Esophagus muscularis mucosa (tissue), 4 donors: Measurements from ENCODE around the gene NCKIPSD. TPM values are rescaled to one million over a fixed set of nuclear protein-coding genes. Genes with fewer than 3 reads are reported as not detected.

ENCODE experiments used
- DNase-seq: peaks from one replicate; pipeline ENCODE4 v3.0.0-alpha.2; 2017; ENCODE audit errors: extremely low spot score
- H3K27ac ChIP-seq, 4 donors: fragments of 200-600 bp; sonication (generic); replicated peaks in 1 of 4; 1 replicate in 3 of 4; 2 replicates in 1 of 4; pipeline ENCODE4 v1.5.1; 2016 to 2019; ENCODE audit warnings: mild to moderate bottlenecking in 1 of 4
- H3K27me3 ChIP-seq, 4 donors: fragments of 200-600 bp; sonication (generic); one replicate each; pipeline versions ENCODE4 v1.5.1 to v1.6.0; 2016 to 2019
- H3K36me3 ChIP-seq, 4 donors: fragments of 200-600 bp; sonication (generic); one replicate each; pipeline ENCODE4 v1.5.1; 2016 to 2019
- H3K4me1 ChIP-seq, 4 donors: fragments of 200-600 bp; sonication (generic); one replicate each; pipeline ENCODE4 v1.5.1; 2016 to 2019
- H3K4me3 ChIP-seq, 4 donors: fragments of 200-600 bp; sonication (generic); 1 replicate in 2 of 4; 2 replicates in 2 of 4; pipeline ENCODE4 v1.5.1; 2016 to 2019; ENCODE audit warnings: mild to moderate bottlenecking in 4 of 4, moderate library complexity in 1 of 4
- H3K9me3 ChIP-seq, 4 donors: fragments of 200-600 bp; sonication (generic); 1 replicate in 3 of 4; 2 replicates in 1 of 4; pipeline ENCODE4 v1.5.1; 2016 to 2019
- EP300 ChIP-seq: sonication (generic); formaldehyde crosslinking; IDR thresholded peaks from one replicate; pipeline ENCODE4 v1.6.1; 2017; ENCODE audit warnings: antibody characterized with exemption
- POLR2A ChIP-seq: fragments of 450-650 bp; IDR thresholded peaks from one replicate; pipeline ENCODE4 v1.6.1; 2017; ENCODE audit warnings: antibody characterized with exemption, moderate library complexity, mild to moderate bottlenecking, low read depth
- POLR2AphosphoS5 ChIP-seq, 2 donors: sonication (generic); formaldehyde crosslinking; IDR thresholded peaks; one replicate each; pipeline ENCODE4 v1.6.1; 2017; ENCODE audit warnings: antibody characterized with exemption in 2 of 2
- WGBS: methylation state at CpG from one replicate; pipeline ENCODE4 v1.1.5; 2018; 5-methylcytosine and 5-hydroxymethylcytosine counted together
- intact Hi-C: fragments of 100-400 bp; cut with DNase I; formaldehyde crosslinking; loops from one replicate; pipeline ENCODE4 v1.15.1; 2023
- total RNA-seq, 4 donors: library from RNA; depleted of rRNA; stranded (reverse); fragments of >200 nt; gene quantifications; one replicate each; pipeline versions ENCODE4 v1.1.0 to v1.2.1, GENCODE V29; 2016
- TF ChIP-seq, protein P1 (sequence below), 3 experiments: fragments of 200-600 bp in 2 of 3; fragments of 450-650 bp in 1 of 3; sonication (generic) in 2 of 3; IDR thresholded peaks; one replicate each; pipeline ENCODE4 v1.5.1; 2017 to 2019; ENCODE audit warnings: antibody characterized with exemption in 3 of 3, mild to moderate bottlenecking in 2 of 3, moderate library complexity in 1 of 3

Gene NCKIPSD
- total RNA-seq, 4 donors from 2014 or later = 18.9 to 34.7 (median 29.1) TPM

DNA sequence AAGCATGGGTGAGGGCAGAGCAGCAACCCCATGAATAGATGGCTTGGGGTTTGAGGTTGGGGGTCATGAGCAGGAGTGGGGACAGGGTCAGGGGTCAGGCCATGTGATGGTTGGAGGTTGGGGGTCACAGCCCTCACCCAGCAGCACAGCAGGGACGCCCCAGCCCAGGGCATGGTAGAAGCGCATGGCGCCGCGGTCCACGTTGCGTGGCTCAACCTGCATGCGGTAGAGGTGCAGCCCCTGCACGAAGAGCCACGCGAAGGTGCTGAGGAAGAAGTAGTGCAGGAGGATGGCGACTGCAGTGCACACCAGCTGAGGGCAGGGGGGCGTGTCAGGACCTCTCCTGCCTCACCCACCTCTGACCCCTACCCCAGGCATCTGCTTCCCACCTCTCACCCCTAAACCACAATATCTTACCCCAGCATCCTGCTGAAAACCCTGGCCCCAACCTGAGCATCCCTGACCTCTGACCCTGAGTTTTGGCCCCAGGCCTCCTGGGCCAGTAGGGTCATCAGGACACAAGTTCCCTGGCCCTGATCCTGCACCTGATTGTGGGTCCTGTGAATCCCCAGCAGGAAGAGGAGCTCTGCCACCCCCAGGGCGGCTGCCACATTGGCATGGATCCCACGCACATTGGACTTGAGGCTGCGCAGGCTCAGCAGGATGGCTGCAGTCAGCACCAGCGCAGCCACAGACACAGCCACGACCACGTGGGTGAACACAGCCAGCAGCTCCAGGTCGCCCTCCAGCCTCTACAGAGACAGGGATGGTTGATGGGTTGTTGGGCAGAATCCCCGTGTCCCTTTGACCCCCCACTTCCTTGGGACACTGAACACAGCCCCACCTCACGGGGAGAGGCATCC lies 40.6 kb downstream of the NCKIPSD start:
- intact Hi-C loops = no loop called here
- no peak for TF ChIP-seq POLR2A
- TF ChIP-seq, protein P1, sequence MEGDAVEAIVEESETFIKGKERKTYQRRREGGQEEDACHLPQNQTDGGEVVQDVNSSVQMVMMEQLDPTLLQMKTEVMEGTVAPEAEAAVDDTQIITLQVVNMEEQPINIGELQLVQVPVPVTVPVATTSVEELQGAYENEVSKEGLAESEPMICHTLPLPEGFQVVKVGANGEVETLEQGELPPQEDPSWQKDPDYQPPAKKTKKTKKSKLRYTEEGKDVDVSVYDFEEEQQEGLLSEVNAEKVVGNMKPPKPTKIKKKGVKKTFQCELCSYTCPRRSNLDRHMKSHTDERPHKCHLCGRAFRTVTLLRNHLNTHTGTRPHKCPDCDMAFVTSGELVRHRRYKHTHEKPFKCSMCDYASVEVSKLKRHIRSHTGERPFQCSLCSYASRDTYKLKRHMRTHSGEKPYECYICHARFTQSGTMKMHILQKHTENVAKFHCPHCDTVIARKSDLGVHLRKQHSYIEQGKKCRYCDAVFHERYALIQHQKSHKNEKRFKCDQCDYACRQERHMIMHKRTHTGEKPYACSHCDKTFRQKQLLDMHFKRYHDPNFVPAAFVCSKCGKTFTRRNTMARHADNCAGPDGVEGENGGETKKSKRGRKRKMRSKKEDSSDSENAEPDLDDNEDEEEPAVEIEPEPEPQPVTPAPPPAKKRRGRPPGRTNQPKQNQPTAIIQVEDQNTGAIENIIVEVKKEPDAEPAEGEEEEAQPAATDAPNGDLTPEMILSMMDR (IDR thresholded peaks at IDR 0.05) = no peak
- no peak overlapping the region for H3K27ac ChIP-seq
- H3K36me3 ChIP-seq = no peaks in the 10 kb centered on the region
- no peak for DNase-seq
- no peaks in the 10 kb centered on the region for H3K9me3 ChIP-seq
- WGBS = 94% methylated on average over 21 of the region's 22 CpGs
- H3K4me1 ChIP-seq = no peaks in the 10 kb centered on the region
- H3K4me3 ChIP-seq = no peak overlapping the region
- no peaks in the 10 kb centered on the region for H3K27me3 ChIP-seq

DNA sequence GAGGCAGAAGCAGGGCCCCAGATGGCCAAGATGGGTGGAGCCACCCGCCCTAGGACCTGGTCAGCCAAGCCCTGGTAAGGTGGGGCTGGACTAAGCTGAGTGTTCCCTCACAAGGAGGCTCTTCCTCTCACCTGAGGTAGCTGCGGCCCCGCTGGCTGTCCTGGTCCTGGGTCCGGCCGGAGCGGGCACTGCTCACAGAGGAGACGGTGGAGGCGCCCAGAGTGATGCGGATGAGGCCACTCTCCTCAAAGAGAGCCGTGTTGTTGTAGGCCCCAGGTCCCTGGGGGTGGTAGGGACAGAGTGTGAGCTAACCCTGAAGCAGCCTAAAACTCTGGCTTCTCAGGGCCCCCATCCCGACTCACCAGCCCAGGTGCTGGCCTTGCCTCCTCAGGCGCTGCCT lies 43.1 kb downstream of the NCKIPSD start:
- TF ChIP-seq, protein P1 (IDR thresholded peaks at IDR 0.05) = no peak
- no peak for TF ChIP-seq POLR2AphosphoS5 (IDR thresholded peaks at IDR 0.05)
- TF ChIP-seq EP300 = no peak
- TF ChIP-seq POLR2A = no peak
- H3K4me1 ChIP-seq = no peaks in the 10 kb centered on the region
- 100% methylated on average over 9 of the region's 12 CpGs for WGBS
- no peak for DNase-seq
- no peak overlapping the region for H3K4me3 ChIP-seq
- no peak overlapping the region for H3K27ac ChIP-seq
- no peaks in the 10 kb centered on the region for H3K36me3 ChIP-seq
- H3K27me3 ChIP-seq = no peaks in the 10 kb centered on the region
- intact Hi-C loops = no loop called here
- no peaks in the 10 kb centered on the region for H3K9me3 ChIP-seq

DNA sequence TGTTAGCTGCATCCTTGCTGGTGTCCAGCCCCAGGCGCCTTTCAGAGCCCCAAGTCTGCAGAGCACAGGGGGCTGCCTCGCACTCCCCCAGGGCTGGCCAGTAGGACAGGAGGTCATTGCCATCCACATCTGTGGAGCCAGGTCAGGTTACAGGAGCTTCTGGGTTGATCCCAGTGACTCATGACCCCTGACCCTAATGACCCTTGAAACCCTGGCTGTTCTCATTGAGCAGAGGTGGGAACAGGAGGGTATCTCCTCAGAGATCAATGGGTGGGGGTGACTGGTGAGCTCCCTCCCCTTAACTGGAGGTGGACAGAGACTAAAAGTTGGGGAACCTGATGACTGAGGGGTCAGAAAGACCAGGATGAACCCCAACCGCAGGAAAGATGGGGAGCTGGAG lies 44.3 kb downstream of the NCKIPSD start:
- no peak overlapping the region for H3K27ac ChIP-seq
- no peaks in the 10 kb centered on the region for H3K9me3 ChIP-seq
- DNase-seq = no peak
- intact Hi-C loops = no loop called here
- H3K4me3 ChIP-seq = no peak overlapping the region
- H3K36me3 ChIP-seq = no peaks in the 10 kb centered on the region
- H3K4me1 ChIP-seq = peaks cover 3 to 4% (median 4%) of the 10 kb centered on the region in 4 donors
- TF ChIP-seq POLR2AphosphoS5 (IDR thresholded peaks at IDR 0.05) (no peak), POLR2A (no peak), EP300 (no peak)
- TF ChIP-seq, protein P1 (IDR thresholded peaks at IDR 0.05) = no peak
- H3K27me3 ChIP-seq = no peaks in the 10 kb centered on the region
- no CpG with 5 or more reads among the region's 3 CpGs for WGBS

DNA sequence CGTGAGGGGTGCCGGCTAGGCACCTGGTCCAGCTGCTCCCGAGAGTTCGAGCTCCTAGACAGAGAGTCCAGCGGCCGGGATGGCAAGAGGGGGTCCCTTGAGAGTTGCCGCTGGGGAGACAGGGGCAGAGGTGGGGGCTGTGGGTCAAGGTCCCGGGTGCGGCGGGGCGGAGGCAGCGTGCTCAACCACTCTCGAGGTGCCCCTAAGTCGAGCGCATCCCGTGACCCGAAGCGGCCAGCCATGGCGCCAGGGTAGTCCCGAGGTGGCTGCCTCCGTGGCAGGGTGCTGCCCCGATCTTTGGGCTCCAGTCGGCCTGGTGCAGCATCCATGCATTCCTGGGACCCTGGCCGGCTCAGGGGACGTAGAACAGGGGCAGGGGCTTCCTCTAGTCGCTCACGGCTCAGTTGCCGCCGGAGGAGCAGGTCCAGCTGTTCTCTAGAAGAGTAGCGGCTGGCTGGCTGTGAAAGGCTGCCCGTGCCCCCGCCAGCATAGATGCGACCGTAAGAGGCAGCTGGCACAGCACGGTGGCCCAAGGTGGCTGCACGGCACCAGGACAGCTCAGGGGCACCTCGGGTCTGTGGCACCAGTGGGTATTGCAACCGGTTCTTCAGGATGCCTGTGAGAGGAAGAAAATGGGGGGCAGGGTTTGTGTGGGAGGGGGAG lies 45.6 kb downstream of the NCKIPSD start:
- no peak for DNase-seq
- WGBS = 88% methylated on average over 27 of the region's 38 CpGs
- no peak for TF ChIP-seq POLR2AphosphoS5 (IDR thresholded peaks at IDR 0.05)
- no peak for TF ChIP-seq EP300
- TF ChIP-seq, protein P1 (IDR thresholded peaks at IDR 0.05) = no peak
- Histone ChIP-seq H3K4me1 (peaks cover 10 to 12% (median 11%) of the 10 kb centered on the region in 4 donors), H3K4me3 (no peak overlapping the region), H3K9me3 (no peaks in the 10 kb centered on the region), H3K27ac (no peak overlapping the region), H3K36me3 (no peaks in the 10 kb centered on the region), H3K27me3 (no peaks in the 10 kb centered on the region)
- intact Hi-C loops = no loop called here
